IPS DF 6.9 (cell line): ENCODE measurements around the gene ACSF3.

ENCODE experiments used
- DNase-seq: peaks from one replicate; pipeline ENCODE4 v3.0.0-alpha.2; 2013; ENCODE audit warnings: low read depth, low spot score
- H3K27ac ChIP-seq: one replicate; pipeline ENCODE4 v1.5.1; 2013; ENCODE audit warnings: low read length, control low read depth
- H3K27me3 ChIP-seq: 2 replicates; pipeline ENCODE4 v1.6.1; 2013; ENCODE audit warnings: mild to moderate bottlenecking, low read length; ENCODE audit not compliant: control insufficient read depth, insufficient read depth
- H3K36me3 ChIP-seq: 2 replicates; pipeline ENCODE4 v1.6.1; 2013; ENCODE audit warnings: low read length; ENCODE audit not compliant: control insufficient read depth, insufficient read depth
- H3K4me1 ChIP-seq: 2 replicates; pipeline ENCODE4 v1.6.1; 2013; ENCODE audit warnings: low read length; ENCODE audit not compliant: control insufficient read depth, insufficient read depth
- H3K4me3 ChIP-seq: 2 replicates; pipeline ENCODE4 v1.5.1; 2013; ENCODE audit warnings: mild to moderate bottlenecking, low read length
- H3K9me3 ChIP-seq: 2 replicates; pipeline ENCODE4 v1.6.1; 2013; ENCODE audit warnings: low read length, inconsistent platforms; ENCODE audit not compliant: control insufficient read depth, insufficient read depth
- WGBS: extraction: QIAGEN DNeasy Blood & Tissue Kit; methylation state at CpG from one replicate; pipeline ENCODE4 v1.1.7; 2013; ENCODE audit warnings: mixed read lengths, missing lambda C conversion rate; ENCODE audit not compliant: insufficient read length, insufficient coverage; 5-methylcytosine and 5-hydroxymethylcytosine counted together

The ACSF3 gene

DNA sequence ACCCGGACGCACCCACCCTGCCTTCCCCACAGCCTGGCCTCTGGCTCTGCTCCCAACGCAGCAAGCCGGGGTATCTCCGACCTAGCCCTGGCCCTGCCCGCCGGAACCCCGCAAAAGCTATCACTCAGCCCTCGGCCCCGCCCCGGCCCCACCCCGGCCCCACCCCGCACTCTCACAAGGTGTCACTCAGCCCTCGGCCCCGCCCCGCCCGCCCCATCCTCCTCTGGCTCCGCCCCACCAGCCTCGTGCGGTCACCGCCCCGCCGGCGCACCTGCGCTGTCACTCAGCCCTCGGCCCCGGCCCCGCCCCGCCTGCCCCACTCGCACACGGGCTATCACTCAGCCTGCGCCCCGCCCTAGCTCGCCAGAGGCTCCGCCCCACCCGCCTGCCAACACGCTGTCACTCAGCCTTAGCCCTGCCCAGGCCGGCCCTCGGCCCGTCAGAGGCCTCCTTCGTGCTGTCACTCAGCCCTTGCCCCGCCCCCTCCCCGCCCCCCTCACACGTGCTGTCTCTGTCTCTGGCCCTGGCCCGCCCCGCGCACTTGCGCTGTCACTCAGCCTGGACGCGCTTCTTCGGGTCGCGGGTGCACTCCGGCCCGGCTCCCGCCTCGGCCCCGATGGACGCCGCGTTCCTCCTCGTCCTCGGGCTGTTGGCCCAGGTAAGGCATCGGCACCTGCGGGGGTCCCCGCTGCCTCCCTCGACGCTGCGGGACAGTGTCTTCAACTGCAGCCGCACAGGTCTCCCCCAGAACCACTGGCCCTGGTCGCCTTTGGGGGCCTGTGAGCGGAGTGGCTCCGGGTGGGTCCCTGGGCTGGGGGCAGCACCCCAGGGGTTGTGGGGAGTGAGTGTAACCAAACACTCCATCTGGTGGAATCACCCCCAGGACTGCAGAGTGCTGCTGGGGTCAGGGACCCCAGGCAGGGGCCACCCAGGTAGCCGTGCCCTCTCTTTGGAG, 77.8 kb downstream of the ACSF3 start, which contains the start of gene CDH15:
TSS of gene CDH15 (plus strand) at position 533 of the 955 bp plus-strand sequence. CDS start at position 617, 84 bp downstream.
- DNase-seq = peak; percentile 93
- WGBS = no CpG with 5 or more reads among the region's 74 CpGs
- peak within 1 kb of the TSS; percentile 29; the same call in 1 of the 2 replicates for H3K4me3 ChIP-seq

DNA sequence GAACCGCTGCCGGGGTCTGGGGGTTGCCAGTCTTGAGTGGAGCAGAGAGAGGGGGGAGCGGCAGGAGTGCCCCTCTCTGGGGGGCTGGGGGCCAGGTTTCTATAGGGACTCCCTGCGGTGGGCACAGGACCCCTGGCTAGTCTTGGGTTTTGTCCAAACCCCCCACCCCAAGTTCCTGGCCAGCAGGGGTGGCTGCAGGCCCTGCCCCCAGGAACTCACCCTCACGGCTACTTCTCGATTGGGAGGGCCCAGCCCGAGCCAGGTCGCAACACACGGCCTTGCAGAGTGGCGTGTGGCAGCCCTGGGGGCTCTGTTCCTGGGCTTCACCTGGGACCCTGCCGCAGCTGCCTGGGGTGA, 78.5 kb downstream of the ACSF3 start:
- H3K36me3 ChIP-seq = no peaks in the 10 kb centered on the region
- no CpG with 5 or more reads among the region's 11 CpGs for WGBS
- no peak overlapping the region for H3K27ac ChIP-seq
- H3K9me3 ChIP-seq = no peaks in the 10 kb centered on the region
- H3K4me1 ChIP-seq = peaks cover 3% of the 10 kb centered on the region; the same call in 1 of the 2 replicates
- H3K27me3 ChIP-seq = no peaks in the 10 kb centered on the region
- no peak overlapping the region for H3K4me3 ChIP-seq
- DNase-seq = no peak

More for the DNA sequence above, 77.8 kb downstream of the ACSF3 start, which contains the start of gene CDH15:
- Histone ChIP-seq H3K27ac (no peak within 1 kb of the TSS), H3K4me1 (peaks cover 8% of the 10 kb centered on the region; the same call in 1 of the 2 replicates), H3K36me3 (no peaks in the 10 kb centered on the region), H3K9me3 (no peaks in the 10 kb centered on the region), H3K27me3 (no peaks in the 10 kb centered on the region)

DNA sequence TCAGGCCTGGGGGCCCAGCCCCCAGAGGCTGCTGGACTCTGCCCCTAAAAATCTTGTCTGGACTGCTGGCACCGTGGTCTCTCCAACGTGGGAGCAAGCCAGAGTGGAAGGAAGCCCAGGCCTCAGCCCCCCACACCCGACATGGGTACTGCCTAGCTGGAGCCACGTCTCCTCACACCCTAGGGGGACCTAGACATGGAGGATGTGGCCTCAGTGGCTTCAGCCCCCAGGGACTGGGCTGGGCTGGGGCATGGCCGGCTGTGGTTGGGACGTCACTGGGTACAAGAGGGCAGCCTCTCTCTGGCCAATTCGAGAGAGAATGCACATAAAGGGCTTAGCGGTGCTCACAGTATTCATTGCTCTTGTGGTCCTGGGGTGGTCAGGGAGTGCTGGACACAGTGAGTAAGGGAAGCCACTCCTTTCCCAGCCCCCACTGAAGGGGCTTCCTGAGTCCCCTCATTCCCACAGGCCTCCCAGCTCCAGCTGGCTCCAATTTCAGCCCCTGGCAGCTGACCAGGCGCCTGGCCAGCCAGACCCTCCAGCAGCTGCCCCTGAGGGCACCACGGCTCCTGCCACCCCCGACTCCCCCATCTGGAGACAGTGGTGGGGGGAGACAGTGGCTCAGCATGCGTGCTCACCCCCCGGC, 79.0 kb downstream of the ACSF3 start:
- WGBS = no CpG with 5 or more reads among the region's 13 CpGs
- no peak overlapping the region for H3K27ac ChIP-seq

DNA sequence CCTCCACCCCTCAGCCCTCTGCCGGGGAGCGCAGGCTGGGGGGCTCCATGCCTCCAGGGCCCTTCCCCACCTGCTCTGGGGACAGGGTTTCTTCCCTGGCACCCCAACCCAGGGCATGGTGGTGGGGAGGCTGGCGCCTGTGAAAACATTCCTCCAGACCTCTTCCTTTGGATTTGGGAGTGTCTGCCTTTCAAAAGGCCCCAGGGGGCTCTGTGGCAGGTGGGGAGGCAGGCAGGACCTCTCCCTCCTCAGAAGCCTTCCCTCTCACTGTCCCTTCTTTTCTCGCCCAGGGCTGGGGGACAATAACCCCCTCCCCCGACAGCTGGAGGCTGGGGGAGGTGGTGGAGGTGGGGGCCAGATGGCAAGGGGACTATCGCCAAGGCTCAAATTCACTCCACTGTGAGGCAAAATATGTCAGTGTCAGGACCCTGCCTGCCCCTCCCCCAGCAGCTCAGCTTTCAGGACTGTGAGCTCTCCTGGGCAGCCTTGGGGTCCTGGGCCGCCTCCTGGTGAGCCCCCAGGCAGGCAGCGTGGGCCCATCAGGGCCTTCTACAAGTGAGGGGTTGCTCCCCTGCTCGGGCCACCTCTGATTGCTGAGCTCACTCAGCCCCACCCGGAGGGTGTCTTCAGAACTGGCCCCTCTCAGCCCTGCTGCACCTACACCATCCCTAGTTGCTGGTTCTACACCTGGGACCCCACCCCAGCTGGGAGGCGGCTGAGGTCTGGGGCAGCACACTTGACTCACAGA, 79.7 kb downstream of the ACSF3 start:
- H3K4me1 ChIP-seq = peaks cover 3% of the 10 kb centered on the region; the same call in 1 of the 2 replicates

More for the DNA sequence above, 79.0 kb downstream of the ACSF3 start:
- H3K9me3 ChIP-seq = no peaks in the 10 kb centered on the region
- H3K4me3 ChIP-seq = no peak overlapping the region
- H3K36me3 ChIP-seq = no peaks in the 10 kb centered on the region
- peaks cover 3% of the 10 kb centered on the region; the same call in 1 of the 2 replicates for H3K4me1 ChIP-seq
- no peaks in the 10 kb centered on the region for H3K27me3 ChIP-seq
- DNase-seq = no peak

DNA sequence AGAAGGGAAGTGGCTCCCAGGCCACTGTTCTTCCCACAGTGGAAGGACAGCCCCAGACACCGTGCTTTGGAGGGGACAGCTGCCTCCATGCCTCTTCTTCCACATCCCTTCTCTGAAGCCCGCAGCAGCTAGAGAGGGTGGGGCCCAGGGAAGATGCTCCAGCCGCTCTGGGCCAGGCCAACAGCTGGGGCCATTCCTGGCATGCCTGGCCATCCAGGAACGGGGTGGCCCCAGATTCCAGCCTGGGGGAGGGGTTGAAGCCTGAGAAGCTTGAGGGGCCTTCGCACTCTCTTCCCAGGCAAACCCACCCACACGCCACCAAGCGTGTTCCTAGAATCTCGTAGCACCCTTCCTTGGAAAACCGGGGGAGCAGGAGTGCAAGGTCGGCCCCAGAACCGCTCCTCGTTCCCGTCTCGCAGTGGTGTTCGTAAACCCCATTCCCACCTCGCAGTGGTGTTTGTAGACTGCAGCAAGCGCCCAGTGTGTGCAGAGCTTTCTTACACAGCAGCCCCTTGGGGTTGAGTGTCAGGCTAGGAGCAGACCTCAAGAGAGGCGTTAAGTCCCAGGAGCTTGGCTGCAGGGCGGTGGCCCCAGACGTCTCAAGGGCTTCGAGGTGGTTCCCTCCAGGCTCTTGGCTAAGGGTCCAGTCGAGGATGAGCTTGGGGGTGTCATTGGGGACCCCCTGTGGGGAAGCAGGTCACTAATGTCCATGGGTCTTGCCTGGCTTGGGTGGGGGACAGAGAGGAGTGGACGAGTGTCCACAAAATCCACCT, 80.6 kb downstream of the ACSF3 start:
- H3K27ac ChIP-seq = no peak overlapping the region
- DNase-seq = no peak
- H3K36me3 ChIP-seq = no peaks in the 10 kb centered on the region
- no peak overlapping the region for H3K4me3 ChIP-seq
- peaks cover 3% of the 10 kb centered on the region; the same call in 1 of the 2 replicates for H3K4me1 ChIP-seq
- H3K9me3 ChIP-seq = no peaks in the 10 kb centered on the region
- H3K27me3 ChIP-seq = no peaks in the 10 kb centered on the region
- no CpG with 5 or more reads among the region's 23 CpGs for WGBS

More for the DNA sequence above, 79.7 kb downstream of the ACSF3 start:
- no peak overlapping the region for H3K4me3 ChIP-seq
- H3K27me3 ChIP-seq = no peaks in the 10 kb centered on the region
- H3K27ac ChIP-seq = no peak overlapping the region
- no peaks in the 10 kb centered on the region for H3K9me3 ChIP-seq
- no peak for DNase-seq
- WGBS = no CpG with 5 or more reads among the region's 11 CpGs
- H3K36me3 ChIP-seq = no peaks in the 10 kb centered on the region

DNA sequence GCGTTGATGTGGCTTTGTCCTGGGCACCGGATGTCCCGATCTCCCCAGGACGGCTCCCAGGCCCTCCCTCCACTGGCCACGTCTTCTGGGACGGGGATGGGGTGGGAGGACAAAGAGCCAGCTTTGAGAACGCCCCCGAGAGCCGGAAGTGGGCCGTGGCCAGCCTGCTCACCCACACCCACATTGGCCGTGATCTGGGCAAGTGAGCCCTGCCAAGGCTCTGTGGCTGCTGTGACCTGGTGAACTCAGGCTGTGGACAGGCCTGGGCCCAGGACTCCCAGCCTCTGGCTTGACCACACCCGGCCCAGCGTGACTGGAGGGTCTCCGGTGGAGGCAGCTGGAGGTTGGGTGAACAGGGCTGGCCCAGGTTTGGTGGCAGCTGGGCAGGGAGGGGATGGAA, 81.2 kb downstream of the ACSF3 start:
- Histone ChIP-seq H3K27ac (no peak overlapping the region), H3K36me3 (no peaks in the 10 kb centered on the region), H3K27me3 (no peaks in the 10 kb centered on the region), H3K9me3 (no peaks in the 10 kb centered on the region), H3K4me3 (no peak overlapping the region), H3K4me1 (peaks cover 3% of the 10 kb centered on the region; the same call in 1 of the 2 replicates)
- no CpG with 5 or more reads among the region's 14 CpGs for WGBS
- no peak for DNase-seq

DNA sequence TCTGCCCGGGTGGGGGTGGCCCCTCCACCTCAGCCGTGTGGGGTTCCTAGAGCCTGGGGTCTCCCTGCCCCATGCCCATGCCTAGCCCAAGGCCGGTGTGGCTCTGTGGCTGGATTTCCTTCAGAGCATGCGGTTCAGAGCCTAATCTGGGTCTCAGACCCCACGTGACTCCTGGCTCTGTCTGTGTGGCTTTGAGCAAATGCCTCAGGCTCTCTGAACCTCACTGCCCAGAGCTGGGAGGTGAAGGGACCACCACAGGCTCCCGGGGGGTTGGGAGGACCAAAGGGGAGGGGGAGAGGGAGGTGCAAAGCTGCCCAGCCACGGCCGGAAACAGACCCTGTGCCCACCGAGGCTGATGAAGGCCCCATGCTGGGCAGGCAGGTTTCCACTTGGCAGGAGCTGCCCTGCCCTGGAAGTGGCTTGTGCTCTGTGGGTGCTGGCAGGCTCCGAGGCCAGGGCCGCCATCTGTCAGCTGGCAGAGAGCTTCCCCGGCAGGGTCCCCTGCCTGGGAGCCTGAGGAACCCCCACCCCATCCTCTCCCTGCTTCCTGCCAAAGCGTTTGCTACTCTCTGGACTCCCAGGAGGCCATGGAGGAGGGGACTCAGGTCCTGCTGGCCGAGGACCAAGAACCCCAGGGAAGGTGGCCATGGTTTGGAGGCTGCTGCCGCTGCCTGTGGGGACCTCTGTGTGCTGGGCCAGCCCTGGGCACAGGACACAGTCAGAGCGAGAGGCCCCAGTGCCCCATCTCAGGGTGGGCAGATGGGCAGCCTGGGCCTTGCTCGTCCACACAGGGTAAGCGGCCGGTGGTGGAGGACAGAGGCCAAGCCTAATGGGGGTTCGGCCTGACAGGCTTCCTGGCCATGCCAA, 81.9 kb downstream of the ACSF3 start:
- Histone ChIP-seq H3K9me3 (no peaks in the 10 kb centered on the region), H3K27ac (no peak overlapping the region), H3K27me3 (no peaks in the 10 kb centered on the region), H3K4me3 (no peak overlapping the region), H3K4me1 (peaks cover 3% of the 10 kb centered on the region; the same call in 1 of the 2 replicates), H3K36me3 (no peaks in the 10 kb centered on the region)
- WGBS = no CpG with 5 or more reads among the region's 20 CpGs
- no peak for DNase-seq

DNA sequence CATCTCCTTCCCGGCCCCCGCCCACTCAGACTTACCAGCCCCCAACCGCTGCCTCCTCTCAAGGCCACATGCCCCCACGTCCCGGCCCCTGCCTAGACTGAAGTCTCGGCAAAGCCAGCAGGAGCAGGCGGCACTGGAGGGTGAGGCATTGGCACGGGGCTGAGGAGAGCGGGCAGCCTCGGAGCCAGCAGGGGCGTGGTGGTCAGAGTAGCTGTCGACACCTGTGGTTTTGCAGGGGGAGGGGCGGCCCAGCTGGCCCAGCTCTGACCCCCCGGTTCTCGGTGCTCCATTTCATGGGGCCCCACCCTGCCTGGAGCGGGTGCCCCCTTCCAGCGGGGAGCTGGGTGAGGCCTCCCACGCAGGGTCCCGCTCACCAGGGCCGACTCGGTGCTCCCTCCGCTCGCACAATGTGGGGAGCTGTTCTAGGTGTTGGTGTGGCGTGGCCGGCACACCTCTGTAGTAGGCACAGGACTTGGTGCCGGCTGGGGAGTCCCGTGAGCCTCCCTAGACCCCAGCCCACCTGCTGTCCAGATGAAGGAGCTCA, 82.6 kb downstream of the ACSF3 start:
- H3K4me3 ChIP-seq = no peak overlapping the region
- H3K27ac ChIP-seq = no peak overlapping the region
- H3K4me1 ChIP-seq = peaks cover 1% of the 10 kb centered on the region; the same call in 1 of the 2 replicates
- no peaks in the 10 kb centered on the region for H3K9me3 ChIP-seq
- WGBS = no CpG with 5 or more reads among the region's 27 CpGs
- H3K27me3 ChIP-seq = no peaks in the 10 kb centered on the region
- no peaks in the 10 kb centered on the region for H3K36me3 ChIP-seq
- DNase-seq = no peak

DNA sequence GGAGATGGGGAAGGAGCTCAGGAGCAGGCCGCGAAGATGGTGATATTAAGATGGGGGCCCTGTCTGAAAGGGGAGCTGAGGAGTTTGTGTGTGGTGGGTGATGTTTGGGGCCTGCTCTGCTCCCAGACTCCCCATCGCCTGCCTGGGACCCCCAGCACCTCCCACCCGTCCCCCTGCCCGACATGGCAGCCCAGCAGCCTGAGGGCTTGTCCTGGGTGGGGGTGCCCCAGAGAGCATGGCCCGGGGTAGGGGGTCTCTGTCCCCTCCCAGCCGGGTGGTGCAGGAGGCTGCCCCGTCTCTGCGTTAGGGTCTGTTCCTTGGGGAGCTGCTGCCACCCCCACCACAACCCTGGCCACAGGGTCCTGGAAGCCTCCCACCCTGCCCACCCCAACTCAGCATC, 83.1 kb downstream of the ACSF3 start:
- no peaks in the 10 kb centered on the region for H3K27me3 ChIP-seq
- H3K36me3 ChIP-seq = no peaks in the 10 kb centered on the region
- no peak overlapping the region for H3K27ac ChIP-seq
- H3K4me1 ChIP-seq = peaks cover 1% of the 10 kb centered on the region; the same call in 1 of the 2 replicates
- H3K9me3 ChIP-seq = no peaks in the 10 kb centered on the region
- H3K4me3 ChIP-seq = no peak overlapping the region
- no peak for DNase-seq
- no CpG with 5 or more reads among the region's 9 CpGs for WGBS
